Measurements from ENCODE around the gene PIBF1. TPM values are rescaled to one million over a fixed set of nuclear protein-coding genes. Genes with fewer than 3 reads are reported as not detected.

The PIBF1 gene
- total RNA-seq, 1 donor from 2014 or later = 32.5 TPM

GRCh38 chr13:72986197-72986596, 204.3 kb downstream of the PIBF1 start:
- no peak overlapping the region for H3K4me3 Mint-ChIP-seq
- H3K36me3 Mint-ChIP-seq = peaks cover 9% of the 10 kb centered on the region
- no peak for TF ChIP-seq CTCF (conservative IDR thresholded peaks at IDR 0.05)
- no peaks in the 10 kb centered on the region for H3K9me3 Mint-ChIP-seq
- peaks cover 13% of the 10 kb centered on the region for H3K4me1 Mint-ChIP-seq (ENCODE audit: unreplicated experiment)
- DNase-seq (ENCODE audit: extremely low spot score, unreplicated experiment) = no peak
- H3K27ac Mint-ChIP-seq = no peak overlapping the region
- no peaks in the 10 kb centered on the region for H3K27me3 Mint-ChIP-seq

- Mint-ChIP-seq H3K4me1 (ENCODE audit: unreplicated experiment) (peaks cover 4% of the 10 kb centered on the region), H3K27me3 (no peaks in the 10 kb centered on the region), H3K4me3 (no peak overlapping the region), H3K36me3 (peaks cover 14% of the 10 kb centered on the region), H3K27ac (no peak overlapping the region), H3K9me3 (no peaks in the 10 kb centered on the region)
- no peak for TF ChIP-seq CTCF (conservative IDR thresholded peaks at IDR 0.05)
- no peak for DNase-seq (ENCODE audit: extremely low spot score, unreplicated experiment)
Measured at GRCh38 chr13:72990953-72991352, 209.0 kb downstream of the PIBF1 start.

GRCh38 chr13:72998012-72998411, 216.1 kb downstream of the PIBF1 start:
- H3K27me3 Mint-ChIP-seq = no peaks in the 10 kb centered on the region
- H3K27ac Mint-ChIP-seq = no peak overlapping the region
- no peak overlapping the region for H3K4me3 Mint-ChIP-seq

DNA sequence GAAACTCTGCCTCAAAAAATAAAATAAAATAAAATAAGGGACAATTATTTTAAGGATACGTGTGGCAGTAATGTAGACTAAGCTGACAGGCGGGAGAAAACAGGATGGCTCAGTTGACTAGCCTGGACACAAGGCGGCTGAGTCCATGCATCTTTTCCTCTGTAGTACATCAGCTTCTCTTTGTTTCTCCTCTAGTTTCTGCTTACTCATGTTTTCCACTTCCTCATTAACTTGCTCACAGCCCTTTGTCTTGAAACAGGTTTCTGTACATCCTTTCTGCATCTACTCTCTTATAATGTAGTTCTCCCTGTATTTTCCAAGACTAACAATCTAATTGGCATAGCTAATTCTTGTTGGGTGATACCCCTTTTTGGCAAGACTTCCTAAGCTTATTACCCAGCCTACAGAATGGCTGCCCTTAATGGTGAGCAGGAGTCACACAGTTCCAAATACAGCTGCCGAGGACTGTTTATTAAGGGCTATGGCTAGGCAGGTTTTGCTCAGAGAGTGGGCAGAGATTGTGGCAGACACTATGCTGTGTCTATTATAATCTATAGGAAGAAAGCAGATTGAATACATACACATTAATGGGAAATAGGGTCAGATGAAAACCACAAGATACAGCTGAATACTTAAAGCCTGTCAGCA, 218.2 kb downstream of the PIBF1 start:
- Mint-ChIP-seq H3K36me3 (peaks cover 18% of the 10 kb centered on the region), H3K4me3 (no peak overlapping the region), H3K27me3 (no peaks in the 10 kb centered on the region), H3K9me3 (no peaks in the 10 kb centered on the region), H3K4me1 (ENCODE audit: unreplicated experiment) (no peaks in the 10 kb centered on the region), H3K27ac (peak overlapping the region; percentile 68)
- no peak for TF ChIP-seq CTCF (conservative IDR thresholded peaks at IDR 0.05)
- DNase-seq (ENCODE audit: extremely low spot score, unreplicated experiment) = no peak

More at GRCh38 chr13:72998012-72998411, 216.1 kb downstream of the PIBF1 start:
- H3K36me3 Mint-ChIP-seq = peaks cover 20% of the 10 kb centered on the region
- no peak for DNase-seq (ENCODE audit: extremely low spot score, unreplicated experiment)
- no peaks in the 10 kb centered on the region for H3K9me3 Mint-ChIP-seq
- TF ChIP-seq CTCF (conservative IDR thresholded peaks at IDR 0.05) = no peak
- no peaks in the 10 kb centered on the region for H3K4me1 Mint-ChIP-seq (ENCODE audit: unreplicated experiment)

DNA sequence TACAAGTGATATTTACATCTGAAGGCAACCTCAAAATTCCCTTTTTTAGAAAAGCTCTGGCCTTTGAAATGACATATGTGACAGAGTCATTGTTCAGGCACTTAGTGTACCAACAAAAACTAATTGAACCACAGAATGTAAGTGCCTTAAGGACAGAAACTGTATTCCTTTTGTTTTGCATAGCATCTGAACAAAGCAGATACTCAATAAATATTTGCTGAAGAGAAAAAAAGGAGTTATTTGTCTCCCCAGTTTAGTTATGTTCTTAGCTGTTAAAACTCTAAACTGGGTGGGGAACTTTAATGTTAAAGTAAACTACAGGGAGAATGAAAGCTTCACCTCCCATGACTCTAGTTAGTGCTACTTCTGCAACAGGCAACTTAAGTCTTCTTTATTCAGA, 220.0 kb downstream of the PIBF1 start:
- Mint-ChIP-seq H3K4me1 (ENCODE audit: unreplicated experiment) (no peaks in the 10 kb centered on the region), H3K9me3 (no peaks in the 10 kb centered on the region), H3K27ac (peak overlapping the region; percentile 21), H3K36me3 (peaks cover 18% of the 10 kb centered on the region), H3K27me3 (no peaks in the 10 kb centered on the region), H3K4me3 (no peak overlapping the region)
- no peak for TF ChIP-seq CTCF (conservative IDR thresholded peaks at IDR 0.05)
- DNase-seq (ENCODE audit: extremely low spot score, unreplicated experiment) = no peak

All from type B pancreatic cell (in vitro differentiated cells).